SH-SY5Y (cell line): ENCODE data around the gene TREH.
A peak's percentile ranks its signal among the peaks of the same experiment; 100 is the strongest.

ENCODE experiments used
- GATA2 ChIP-seq: IDR thresholded peaks from 2 replicates; pipeline ENCODE4 v1.6.1; 2011; ENCODE audit warnings: mild to moderate bottlenecking, low read depth, low read length
- GATA3 ChIP-seq: IDR thresholded peaks from 2 replicates; pipeline ENCODE4 v1.6.1; 2011; ENCODE audit warnings: low read depth, mild to moderate bottlenecking, low read length, moderate library complexity

The TREH gene

GRCh38 chr11:118619444-118620197 is 59.8 kb downstream of the TREH start:
- no peak for TF ChIP-seq GATA3
- TF ChIP-seq GATA2: peak; percentile 72

GRCh38 chr11:118618991-118619375 is 60.5 kb downstream of the TREH start:
- no peak for TF ChIP-seq GATA3
- no peak for TF ChIP-seq GATA2

GRCh38 chr11:118618115-118618990 is 61.1 kb downstream of the TREH start:
- TF ChIP-seq GATA3 (no peak), GATA2 (no peak)

GRCh38 chr11:118615976-118616371 is 63.5 kb downstream of the TREH start:
- TF ChIP-seq GATA3 (no peak), GATA2 (no peak)

DNA sequence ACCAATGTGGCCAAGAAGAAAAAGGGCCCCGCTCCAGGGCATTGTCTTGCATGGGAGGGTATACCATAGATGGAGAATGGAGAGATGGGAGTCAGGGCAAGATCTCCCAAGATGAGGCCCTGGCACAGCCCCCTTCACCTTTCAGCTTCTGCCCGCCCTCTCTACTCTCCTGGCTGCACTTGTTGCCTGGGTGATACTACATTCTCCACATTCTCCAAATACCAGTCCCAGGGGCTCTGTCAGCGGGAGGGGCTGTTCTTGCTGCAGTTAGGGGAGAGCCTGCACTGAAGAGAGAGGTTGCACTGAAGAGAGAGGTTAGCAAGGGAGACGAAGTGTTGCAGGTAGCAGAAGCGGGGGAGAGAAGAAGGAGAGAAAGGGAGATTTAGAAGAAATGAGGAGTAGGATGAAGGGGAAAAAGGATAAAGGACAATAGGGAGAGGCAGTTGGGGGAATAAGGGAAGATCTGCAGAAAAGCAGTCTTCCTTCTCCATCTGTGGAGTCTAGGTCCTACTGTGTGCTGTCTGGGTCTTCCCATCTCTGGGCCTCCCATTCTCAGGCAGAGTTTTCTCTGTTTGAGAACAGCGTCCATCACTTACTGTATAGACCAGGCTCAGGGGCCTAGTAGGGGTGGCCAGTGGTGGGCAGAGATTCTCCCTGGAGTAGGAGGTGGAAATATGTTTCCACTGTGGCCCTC is 64.0 kb downstream of the TREH start:
- TF ChIP-seq GATA2: no peak
- no peak for TF ChIP-seq GATA3

GRCh38 chr11:118614511-118614910 is 64.9 kb downstream of the TREH start:
- no peak for TF ChIP-seq GATA2
- no peak for TF ChIP-seq GATA3

DNA sequence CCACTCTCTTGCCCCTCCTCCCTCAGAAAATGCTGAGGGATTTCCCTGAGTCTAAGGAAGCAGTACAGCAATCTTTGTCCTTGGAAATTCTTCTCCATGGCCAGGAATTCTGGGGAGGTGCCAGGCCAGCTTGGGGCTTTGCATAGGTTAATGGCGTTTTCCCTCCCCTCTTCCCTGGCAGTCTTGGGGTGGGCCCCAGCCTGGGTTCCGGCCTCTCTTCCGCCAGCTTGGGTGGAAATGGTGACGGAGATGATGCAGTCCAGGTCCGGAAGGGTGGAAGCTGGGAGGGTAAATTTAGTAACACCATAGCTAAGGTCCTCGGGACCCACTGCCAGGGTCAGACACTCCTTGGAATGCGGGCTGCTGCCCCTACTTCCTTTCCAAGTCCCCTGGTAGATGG is 67.1 kb downstream of the TREH start:
- TF ChIP-seq GATA3 (no peak), GATA2 (no peak)

DNA sequence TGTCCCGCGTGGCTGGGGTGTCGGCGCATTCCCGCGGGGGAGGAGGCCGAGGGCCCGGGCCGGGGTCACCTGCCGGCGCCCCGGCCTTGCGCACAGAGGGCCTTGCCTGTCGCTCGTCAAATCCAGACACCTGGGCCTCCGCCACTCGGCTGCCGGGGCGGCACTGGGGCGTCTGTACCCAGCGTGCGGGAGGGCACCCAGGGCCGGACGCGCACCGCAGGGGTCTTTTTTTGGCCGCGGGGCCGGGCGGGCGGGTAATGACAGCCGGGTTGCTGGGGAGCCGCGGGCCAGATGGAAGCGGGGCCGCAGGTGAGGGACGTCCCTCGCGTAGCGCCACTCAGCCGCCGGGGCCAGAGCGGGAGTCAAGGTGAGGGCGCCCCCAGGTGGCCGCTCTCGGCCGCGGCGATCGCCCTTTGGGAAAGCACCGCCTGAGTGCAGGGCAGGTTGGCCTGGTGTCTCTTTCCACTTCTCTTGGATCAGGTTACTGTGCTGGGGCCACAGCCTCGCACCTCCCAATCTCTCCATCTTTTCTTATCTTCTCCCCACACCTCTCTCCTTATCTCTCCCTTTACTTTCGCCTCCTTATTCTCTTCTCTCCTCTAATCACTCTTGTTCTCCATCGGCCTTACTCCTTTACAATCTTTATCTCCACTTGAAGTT is 68.5 kb downstream of the TREH start:
- TF ChIP-seq GATA2 (no peak), GATA3 (no peak)

GRCh38 chr11:118610225-118610772 is 69.2 kb downstream of the TREH start:
- TF ChIP-seq GATA3 (no peak), GATA2 (no peak)

GRCh38 chr11:118609380-118610224 is 69.8 kb downstream of the TREH start:
- no peak for TF ChIP-seq GATA3

DNA sequence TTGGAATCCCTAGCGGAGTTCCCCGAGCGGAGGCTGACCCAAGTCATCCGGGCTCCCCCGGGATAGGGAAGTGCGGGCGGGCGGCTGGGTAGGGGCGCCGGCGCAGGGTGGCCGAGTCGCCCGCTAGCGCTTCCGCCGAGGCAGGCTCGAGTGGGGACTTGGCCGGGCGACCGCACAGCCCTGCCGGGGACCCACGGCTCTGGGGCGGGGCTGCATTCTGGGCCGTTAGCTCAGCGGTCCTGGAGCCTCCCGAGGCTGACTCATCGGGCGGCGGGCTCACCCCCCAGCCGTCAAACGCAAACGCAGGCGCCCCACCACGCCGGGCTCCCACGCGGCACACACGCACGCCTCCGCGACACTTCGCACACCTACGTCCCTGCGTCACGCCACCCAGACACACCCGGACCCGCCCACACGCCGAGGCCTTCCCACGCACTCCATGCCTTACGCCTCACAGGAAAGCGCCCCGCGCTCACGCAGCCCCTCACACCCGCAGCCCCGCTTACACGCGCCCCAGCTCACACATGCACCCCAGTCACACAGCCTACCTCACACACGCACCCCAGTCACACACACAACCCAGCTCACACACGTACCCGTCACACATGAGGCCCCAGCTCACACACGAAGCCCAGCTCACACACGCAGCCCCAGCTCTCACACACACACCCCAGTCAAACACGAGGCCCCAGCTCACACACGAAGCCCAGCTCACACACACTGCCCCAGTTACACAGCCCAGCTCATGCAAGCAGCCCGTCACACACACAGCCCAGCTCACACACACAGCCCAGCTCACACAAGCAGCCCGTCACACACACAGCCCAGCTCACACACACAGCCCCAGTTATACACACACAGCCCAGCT is 70.9 kb downstream of the TREH start:
- no peak for TF ChIP-seq GATA2
- no peak for TF ChIP-seq GATA3

GRCh38 chr11:118607401-118608359 is 71.8 kb downstream of the TREH start, which contains the start of gene PHLDB1:
TSS of gene PHLDB1 (plus strand) at chr11:118607615. CDS start at chr11:118613837, 6,222 bp downstream.
- no peak for TF ChIP-seq GATA3
- no peak for TF ChIP-seq GATA2
